HG03575 (cell line): ENCODE data around the gene SYNJ1.
"Not testable (repeated sequence)": the region's sequence is repeated elsewhere in the genome, so short reads cannot be mapped to it uniquely, and the experiment has no call there.

Experiments
- ATAC-seq: cut with Tn5 transposase; IDR thresholded peaks from one replicate; pipeline ENCODE4 v1.9.1; 2021; ENCODE audit not compliant: unreplicated experiment, insufficient number of reproducible peaks, low FRiP score; ENCODE audit errors: extremely low read depth

SYNJ1 gene, protein sequence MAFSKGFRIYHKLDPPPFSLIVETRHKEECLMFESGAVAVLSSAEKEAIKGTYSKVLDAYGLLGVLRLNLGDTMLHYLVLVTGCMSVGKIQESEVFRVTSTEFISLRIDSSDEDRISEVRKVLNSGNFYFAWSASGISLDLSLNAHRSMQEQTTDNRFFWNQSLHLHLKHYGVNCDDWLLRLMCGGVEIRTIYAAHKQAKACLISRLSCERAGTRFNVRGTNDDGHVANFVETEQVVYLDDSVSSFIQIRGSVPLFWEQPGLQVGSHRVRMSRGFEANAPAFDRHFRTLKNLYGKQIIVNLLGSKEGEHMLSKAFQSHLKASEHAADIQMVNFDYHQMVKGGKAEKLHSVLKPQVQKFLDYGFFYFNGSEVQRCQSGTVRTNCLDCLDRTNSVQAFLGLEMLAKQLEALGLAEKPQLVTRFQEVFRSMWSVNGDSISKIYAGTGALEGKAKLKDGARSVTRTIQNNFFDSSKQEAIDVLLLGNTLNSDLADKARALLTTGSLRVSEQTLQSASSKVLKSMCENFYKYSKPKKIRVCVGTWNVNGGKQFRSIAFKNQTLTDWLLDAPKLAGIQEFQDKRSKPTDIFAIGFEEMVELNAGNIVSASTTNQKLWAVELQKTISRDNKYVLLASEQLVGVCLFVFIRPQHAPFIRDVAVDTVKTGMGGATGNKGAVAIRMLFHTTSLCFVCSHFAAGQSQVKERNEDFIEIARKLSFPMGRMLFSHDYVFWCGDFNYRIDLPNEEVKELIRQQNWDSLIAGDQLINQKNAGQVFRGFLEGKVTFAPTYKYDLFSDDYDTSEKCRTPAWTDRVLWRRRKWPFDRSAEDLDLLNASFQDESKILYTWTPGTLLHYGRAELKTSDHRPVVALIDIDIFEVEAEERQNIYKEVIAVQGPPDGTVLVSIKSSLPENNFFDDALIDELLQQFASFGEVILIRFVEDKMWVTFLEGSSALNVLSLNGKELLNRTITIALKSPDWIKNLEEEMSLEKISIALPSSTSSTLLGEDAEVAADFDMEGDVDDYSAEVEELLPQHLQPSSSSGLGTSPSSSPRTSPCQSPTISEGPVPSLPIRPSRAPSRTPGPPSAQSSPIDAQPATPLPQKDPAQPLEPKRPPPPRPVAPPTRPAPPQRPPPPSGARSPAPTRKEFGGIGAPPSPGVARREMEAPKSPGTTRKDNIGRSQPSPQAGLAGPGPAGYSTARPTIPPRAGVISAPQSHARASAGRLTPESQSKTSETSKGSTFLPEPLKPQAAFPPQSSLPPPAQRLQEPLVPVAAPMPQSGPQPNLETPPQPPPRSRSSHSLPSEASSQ (N-terminal part only)

DNA sequence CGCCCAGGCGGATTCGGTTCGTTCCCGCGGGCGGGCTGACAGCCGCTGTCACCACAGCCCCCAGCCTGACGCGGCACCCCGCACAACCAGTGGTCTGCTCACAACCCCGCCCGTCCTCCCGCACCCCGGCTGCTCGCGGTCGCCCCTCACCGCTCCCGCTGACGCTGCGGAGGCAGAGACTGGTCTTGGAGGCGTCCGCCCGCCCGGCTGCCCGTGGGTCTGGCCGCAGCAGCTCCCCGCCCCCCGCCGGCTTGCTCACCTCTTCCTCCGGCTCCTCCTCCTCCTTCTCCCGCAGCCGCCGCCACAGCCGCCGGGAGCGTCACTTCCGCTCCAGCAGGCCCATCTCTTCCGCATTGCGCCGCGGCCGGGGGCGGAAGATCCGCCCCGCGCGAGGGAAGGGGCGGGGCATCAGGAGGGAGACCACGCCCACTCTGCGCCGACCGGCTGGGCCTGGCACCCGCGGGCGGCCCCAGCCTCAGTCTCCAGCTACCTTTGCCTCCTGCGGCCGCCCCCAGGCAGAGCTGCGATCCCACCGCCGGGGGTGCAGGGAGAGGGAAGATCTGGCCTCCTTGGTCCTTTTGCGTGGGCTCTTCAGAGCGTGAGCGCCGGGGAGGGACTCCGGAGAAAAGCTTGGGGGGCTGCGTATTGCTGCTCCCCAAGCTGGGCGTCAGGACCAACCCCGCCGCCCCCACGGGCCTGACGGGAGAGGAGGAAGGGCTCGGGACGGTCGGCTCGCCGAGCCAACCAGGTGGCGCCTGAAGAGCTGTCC lies at the start of gene SYNJ1:
Gene SYNJ1, minus strand, starts transcription at position 327 of the 769 bp plus-strand sequence. CDS start 1,118 bp downstream, outside the sequence.
- peak; percentile 42 for ATAC-seq

DNA sequence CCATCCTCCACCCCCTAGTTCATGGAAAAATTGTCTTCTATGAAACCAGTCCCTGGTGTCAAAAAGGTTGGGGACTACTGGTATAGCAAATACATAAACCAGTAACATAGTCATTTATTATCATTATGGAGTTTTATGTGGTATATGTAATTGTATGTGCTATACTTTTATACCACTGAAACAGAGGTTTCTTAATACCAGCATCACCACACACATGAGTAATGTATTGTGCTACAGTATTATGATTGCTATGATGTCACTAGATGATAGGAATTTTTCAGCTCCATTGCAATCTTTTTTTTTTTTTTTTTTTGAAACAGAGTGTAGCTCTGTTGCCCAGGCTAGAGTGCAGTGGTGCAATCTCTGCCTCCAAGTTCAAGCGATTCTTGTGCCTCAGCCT lies 49.5 kb upstream of the SYNJ1 start:
- ATAC-seq, result no peak

DNA sequence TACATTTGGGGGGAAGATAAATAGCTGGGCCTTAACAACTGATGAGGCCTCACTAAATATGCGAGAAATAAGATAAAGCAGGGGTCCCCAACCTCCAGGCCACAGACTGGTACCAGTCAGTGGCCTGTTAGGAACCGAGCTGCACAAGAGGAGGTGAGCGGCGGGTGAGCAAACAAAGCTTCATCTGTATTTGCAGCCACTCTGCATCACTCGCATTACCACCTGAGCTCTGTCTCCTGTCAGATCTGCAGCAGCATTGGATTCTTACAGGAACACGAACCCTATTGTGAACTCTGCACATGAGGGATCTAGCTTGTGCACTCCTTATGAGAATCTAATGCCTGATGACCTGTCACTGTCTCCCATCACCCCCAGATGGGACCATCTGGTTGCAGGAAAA lies 48.9 kb upstream of the SYNJ1 start:
- ATAC-seq, result no peak

DNA sequence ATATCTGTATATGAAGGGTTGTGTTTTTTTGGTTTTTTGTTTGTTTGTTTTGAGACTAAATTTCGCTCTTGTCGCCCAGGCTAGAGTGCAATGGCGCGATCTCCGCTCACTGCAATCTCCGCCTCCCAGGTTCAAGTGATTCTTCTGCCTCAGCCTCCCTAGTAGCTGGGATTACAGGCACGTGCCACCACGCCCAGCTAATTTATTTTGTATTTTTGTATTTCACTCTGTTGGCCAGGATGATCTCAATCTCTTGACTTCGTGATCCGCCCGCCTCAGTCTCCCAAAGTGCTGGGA lies 45.2 kb upstream of the SYNJ1 start:
- ATAC-seq, result not testable (repeated sequence)

DNA sequence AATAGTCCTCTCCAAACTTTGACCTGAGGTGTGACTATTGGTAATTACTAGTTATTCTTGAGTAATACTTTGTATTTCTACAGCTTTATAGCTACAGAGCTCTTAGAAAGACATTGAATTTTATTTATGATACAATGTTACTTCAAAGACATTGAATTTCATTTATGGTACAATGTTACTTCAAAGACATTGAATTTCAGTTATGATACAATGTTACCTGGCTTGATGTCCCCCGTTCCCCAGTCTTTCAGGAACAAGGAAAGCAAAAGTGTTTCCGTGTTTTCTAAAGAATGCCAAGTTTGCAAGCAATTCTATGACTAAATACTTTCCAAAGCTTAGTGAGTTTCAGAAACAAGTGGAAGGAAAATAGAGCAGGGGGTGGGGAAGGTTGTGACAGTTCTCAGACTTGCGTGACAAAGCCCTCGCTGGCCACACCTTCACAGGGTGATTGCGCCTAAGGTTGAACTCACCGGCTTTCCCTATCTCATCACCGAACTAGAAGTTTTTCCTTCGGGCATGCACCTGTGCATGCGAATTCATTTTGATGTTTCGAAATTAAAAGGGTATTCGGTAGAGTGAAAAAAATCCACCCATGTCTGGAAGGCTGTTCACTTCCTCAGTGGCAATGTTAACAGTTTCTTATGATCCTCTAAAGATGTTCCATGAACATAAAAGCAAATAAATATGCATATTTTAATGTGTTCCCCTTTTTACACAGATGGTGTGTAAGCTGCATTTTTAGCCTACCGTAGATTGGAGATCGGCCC lies 44.7 kb upstream of the SYNJ1 start:
- no peak for ATAC-seq

DNA sequence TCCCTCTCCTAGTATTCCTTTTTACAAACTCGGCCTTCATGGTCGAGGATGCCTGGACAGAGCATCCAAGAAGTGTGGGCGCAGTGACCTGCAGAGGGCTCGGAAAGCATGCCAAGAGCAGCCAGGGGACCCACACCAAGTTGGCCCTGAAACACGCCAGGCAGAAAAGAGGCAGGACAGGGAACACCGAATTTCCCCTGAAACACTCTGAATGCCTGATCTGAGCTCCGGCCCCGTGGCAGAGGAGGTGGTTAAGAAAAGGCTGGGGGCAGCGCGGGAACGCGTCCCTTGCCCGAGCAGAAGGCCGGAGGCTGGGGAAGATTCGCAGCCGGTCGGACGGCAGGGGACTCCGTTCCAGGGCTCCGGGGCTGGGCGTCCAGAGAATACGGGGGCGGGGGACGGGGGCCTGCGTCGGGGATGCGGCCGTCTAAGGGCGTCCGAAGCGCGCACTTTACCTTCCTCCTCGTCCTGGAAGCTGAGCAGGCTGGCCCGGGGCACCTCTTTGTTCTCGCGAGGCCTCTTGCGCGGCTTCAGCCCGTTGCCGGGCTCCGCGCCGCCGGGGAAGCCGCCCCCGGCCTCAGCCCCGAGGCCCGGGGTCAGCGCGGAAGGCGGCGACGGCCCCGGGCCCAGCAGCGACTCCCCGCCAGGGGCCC lies 43.2 kb upstream of the SYNJ1 start:
- ATAC-seq, result no peak

DNA sequence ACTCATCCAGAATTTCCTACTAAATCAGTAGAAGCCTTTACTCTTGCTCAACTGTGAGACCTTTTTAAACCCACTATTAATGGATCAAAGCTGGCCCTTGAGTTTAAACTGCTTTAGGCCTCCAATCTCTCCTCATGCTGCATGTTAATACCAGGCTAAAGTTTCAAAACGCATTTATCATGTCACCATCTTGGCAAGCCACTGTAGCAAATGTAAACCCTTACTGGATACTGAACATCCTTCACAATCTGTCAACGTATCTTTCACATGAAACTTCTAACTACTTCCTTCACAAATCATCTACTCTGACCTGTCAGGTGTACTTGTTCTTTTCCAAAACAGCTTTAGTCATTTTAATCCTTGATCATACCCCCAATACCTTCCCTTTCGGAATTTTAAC lies 40.7 kb upstream of the SYNJ1 start:
- no peak for ATAC-seq

DNA sequence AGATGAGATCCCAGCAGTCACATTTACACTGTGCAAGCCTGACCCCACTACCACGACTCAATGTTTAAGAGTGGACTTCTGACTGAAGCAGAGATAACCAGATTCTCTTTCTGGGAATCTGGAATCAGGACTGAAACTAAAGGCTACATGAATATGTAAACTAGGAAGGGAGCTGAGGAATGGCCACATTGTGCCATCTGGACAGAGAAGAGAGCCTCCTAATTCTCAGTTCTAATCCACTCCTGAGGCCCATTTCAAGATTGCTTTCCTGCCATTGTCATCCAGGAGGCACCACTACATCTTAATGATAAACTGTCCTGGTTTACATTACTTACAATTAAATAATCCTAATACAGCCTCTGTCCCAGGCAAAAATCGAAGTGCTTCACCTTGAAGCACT lies 37.2 kb upstream of the SYNJ1 start:
- no peak for ATAC-seq

DNA sequence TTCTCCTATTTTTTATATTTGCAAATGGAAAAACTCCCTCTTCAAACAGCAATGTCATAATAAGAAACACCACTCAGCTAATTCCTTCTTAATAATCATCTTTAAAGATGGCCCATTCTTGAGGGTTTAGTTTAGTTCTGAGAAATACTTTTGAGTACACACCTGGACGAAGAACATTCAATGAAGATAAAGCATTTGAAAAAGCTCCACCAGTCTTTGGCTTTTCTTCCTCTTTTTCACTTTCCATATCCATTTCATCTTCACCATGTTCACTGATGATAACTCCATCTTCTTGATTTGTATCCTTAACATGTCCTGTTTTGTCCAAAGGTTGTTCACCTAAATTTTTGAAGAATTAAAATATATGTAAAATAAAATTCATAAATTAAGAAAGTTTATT lies 36.4 kb upstream of the SYNJ1 start:
- no peak for ATAC-seq

DNA sequence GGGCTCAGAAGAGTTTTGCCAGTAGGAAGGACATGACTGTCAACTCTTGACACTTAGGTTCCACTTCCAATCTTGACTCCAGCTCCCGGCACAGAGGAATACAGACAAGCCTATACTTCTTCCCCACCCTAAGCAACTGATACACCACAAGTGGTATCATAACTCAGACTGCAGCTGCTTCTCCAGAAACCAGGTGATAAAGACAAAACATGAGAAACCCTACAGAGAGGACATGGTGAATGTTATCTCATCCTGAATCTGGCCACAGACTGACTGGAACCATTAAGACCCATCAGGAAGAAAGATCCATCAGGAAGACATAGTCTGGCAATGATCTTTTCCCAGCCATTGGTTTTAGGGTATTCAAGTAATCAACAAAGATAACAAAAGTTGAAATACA lies 30.0 kb upstream of the SYNJ1 start:
- ATAC-seq, result no peak

DNA sequence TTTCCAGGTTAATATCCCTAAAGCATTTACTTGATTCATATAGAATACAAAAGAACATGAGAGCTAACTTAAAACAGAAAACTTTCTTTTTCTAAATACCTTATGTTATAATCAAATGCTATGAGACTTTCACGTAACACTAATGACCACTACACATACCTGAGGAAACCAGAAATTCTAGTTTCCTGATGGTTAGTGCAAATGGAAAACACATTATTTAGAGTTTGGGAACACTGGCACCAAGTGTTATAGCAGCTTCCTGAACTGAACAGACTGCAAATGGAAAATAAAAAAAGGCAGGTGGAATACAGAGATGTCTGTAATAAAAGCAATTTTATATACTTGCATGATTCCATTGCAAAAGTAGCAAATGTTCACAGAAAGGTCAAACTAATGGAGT lies 28.3 kb upstream of the SYNJ1 start:
- no peak for ATAC-seq

DNA sequence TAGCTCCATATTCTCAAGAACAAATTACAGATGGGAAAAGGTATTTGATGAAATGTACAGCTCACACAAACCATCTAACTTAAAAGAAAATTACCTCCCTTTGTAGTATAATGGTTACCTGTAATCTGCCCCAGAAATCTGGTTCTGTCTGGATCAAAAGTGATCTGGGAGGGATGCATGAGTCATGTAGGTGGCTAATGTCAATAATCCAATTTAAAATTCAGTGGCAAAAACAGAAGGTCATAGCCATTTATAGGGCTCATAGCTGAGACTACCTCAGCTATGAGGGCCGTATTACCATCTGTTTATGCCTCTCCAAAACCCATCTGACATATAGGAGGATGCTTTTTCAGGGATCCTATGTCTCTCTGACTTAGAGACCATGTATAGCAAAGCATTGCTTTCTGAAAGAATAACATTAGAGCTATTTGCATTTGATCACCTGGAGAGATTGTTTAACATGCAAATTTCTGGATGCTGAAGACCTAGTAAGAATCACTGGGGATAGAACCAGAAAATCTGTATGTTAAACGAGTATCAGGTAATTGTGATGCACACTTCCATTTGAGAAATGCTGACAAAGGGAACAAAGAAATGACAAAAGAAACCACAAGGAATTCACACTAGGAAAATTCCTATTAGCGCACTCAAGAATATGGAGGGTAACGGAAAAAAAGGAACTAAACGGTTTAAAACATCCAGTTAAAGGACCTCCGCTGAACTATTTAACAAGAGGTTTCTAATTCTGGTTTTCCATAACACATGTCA lies 26.2 kb upstream of the SYNJ1 start:
- ATAC-seq, result no peak

DNA sequence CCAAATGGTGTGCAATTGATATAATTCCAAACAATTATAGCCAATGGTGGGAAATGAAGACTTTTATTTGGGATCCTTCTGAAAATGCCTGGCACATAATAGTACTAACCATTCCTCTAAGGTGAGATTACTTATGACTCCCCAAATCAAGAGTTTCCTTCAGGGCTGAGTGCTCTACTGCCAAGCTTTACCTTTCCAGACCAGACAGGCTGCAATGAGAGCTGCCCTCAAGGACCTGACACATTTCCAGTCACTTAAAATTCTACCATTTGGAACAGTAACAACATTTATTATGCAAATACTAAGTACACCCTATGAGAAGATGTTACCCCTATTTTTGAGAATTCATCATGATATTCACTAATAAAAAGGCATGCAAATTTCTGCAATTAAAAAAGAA lies 22.6 kb upstream of the SYNJ1 start:
- no peak for ATAC-seq

DNA sequence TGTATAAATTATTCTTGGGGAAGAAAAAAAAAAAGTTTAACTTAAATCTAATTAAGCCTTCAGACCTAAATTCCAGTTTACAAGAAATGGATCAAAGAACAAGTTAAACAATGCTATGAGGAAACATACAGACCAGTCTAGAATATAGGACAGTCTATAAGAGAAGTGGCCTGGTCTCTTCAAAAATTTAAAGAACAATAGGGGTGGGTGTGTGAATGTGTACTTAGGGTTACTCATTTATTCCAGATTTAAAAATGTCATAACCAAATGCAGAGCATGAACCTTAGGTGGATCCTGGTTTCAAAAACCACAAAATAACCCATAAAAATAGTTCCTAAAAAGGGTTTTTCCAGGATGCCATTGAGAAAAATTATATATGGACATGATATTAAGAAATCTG lies 21.8 kb upstream of the SYNJ1 start:
- ATAC-seq, result no peak

DNA sequence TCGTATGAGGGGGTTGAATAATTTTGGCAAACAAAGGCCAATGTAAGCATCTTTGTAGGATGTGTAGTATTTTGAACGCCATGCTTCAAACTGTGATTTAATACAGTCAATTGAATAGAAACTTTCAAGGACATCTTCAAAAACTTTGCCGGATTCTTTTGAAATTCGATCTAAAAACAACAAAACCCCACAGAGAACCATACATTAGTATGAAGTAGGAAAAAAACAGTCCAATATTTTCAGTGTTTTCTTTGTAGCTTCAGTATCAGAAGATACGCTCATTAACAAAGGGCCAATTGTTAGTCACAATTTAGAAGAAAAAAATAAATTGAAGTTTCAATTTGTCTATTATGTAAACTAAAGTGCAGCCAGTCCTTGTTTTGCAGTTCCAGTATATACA lies 20.7 kb upstream of the SYNJ1 start:
- ATAC-seq, result no peak

DNA sequence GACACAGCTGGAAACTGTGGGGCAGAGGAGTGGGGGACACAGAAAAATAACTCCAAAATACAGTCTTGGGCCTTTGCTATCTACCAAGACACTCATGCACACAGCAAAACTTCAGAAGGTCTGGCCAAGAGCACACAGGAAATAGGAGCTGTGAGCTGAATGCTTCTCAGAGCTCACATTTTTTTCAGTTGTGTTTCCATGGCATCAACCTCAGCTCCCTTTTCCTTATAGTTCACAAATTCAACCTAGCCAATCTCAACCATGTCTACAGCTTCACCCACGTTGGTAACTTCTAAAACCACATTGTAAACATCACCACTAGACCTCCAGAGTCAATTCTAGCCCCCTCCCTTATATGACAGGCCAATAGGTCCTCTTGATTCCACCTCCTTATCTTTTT lies 19.6 kb upstream of the SYNJ1 start:
- ATAC-seq, result no peak

DNA sequence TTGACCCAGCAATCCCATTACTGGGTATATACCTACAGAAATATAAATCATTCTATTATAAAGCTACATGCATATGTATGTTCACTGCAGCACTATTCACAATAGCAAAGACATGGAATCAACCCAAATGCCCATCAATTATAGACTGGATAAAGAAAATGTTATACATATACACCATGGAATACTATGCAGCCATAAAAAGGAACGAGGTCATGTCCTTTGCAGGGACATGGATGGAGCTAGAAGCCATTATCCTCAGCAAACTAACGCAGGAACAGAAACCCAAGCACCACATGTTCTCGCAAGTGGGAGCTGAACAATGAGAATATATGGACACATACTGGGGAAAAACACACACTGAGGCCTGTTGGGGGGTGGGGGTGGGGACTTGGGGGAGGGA lies 18.9 kb upstream of the SYNJ1 start:
- not testable (repeated sequence) for ATAC-seq
